ENCODE results near the gene SOCS3.

GRCh38 chr17:78340183-78340955 lies 19.5 kb downstream of the SOCS3 start:
- no peak for TF ChIP-seq CTCF (IDR thresholded peaks at IDR 0.05; ENCODE audit: low read depth, low read length, poor library complexity, severe bottlenecking)
- TF ChIP-seq EZH2phosphoT487 (IDR thresholded peaks at IDR 0.05; ENCODE audit: borderline replicate concordance, low read length) = no peak

All from DOHH2 (cell line).